Skeletal muscle cell (primary cell): ENCODE results near the gene POU2AF2.
"Not testable (repeated sequence)": the region's sequence is repeated elsewhere in the genome, so short reads cannot be mapped to it uniquely, and the experiment has no call there.

ENCODE experiments used
- DNase-seq: peaks from one replicate; pipeline ENCODE4 v3.0.0-alpha.2; 2010; ENCODE audit warnings: low read depth
- H3K4me3 ChIP-seq: 2 replicates; pipeline ENCODE4 v1.5.1; 2011; ENCODE audit warnings: low read depth, mild to moderate bottlenecking, control low read depth, low read length, moderate library complexity

Gene POU2AF2

DNA sequence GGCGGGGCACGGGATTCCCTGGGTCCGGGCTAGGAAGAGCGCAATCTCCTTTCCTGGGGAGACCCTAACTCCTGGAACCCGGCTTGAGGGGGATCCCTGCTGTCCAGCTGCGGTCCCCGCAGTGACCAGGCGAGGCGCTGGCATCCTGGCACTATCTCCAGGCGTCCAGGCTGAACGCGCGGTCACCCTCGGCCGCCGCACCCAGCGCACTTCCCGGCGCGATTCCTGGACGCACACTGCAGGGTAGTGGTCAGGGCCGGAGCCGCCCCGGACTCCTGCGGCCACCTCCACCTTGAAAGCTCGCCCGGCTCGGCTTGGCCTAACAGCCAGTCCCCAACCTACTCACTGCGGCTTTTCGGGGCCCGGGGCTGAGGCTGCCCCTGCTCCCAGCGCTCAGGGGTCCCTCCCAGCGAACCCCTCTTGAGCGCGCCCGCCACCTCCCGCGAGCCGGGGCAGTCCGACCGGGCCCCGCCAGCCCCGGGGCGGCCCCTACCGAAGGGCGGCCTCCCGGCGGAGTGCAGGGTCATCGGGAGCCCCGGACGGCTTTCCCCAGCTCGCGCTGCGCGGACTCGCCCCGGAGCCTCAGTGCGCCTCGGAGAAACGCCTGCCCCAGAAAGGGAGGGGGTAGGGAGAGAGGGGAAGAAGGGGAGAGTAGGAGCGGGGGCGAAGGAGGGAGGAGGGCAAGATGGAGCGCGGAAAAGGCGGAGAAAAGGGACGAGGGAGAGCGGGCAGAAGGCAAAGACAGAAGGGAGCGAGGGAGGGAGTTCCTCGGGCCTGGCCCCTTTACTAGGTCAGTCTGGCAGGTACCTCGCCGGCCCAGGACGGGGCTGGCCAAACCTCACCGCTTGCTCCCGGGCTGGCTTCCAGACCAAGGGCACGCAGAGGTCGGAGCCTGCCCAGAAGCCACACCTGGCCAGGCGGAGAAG is 53.8 kb downstream of the POU2AF2 start:
- no peak for DNase-seq
- H3K4me3 ChIP-seq = peak overlapping the region; percentile 53

DNA sequence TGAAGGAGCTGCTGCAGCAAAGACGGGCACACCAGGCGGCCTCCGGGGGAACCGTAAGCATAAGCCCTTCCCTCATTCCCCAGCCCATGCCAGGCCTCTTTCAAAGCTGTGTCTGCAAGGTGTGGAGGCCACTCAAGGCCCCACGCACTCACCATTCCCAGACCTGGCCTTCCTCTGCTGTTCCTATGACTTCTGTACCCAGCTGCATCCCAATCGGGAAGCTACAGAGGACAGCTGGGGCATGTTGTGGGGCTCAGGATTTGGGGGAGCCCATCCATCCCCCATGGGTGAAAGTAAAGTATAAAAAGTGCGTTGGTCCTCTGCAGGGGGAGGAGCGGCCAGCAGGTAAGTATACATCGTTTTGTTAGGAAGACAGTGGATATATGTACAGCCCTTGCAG is 55.0 kb downstream of the POU2AF2 start:
- H3K4me3 ChIP-seq = no peak overlapping the region
- no peak for DNase-seq

DNA sequence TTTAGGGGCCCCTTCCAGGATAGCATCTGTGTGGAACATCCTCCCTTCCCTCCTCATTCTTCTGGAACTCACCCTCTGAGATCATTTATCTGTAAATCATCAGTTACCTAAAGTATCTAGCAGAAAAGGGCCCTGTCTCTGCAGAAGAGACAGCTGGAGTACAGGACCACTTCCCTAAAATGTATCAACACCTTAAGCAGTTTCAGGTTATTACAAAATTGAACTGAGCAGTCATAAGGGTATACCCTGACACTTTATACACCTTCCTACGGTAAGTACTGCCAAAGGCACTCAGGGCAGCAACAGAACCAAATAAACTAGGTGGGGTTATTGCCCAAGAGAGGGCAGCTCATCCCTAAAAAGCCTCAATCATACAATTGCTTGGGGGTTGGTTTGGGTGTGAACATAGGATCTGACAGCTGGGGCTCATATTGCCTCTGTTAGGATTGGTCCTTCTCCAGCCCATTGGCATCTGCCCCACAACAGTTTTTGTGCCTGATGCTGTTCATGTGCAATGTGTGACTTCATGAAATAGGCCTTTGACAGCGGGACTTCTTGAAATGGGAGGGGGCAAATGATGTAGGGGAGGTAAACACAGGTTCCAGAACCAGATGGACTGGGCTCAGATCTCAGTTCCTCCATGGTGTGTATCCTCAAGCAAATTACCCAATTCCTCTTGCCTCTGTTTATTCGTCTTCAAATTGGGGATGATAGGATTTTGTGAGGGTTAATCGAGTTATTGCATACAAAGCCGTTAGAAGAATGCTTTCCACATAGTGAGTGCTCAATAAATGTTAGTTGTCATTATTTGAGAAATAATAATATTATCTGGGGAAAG is 55.7 kb downstream of the POU2AF2 start:
- no peak for DNase-seq
- H3K4me3 ChIP-seq = no peak overlapping the region

DNA sequence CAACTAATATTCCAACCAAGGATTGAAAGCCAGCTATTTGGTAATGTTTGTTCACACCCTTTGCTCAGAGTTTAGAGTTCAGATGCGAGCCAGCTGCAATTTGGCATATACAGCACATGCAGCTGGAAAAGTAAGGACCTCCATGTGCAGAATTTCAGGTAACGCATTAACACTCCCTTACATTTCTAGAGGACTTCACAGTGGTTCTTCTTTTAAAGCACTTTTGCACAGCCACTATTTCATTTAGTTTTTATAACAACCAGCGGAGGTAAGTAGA is 56.3 kb downstream of the POU2AF2 start:
- DNase-seq = no peak
- H3K4me3 ChIP-seq = no peak overlapping the region

DNA sequence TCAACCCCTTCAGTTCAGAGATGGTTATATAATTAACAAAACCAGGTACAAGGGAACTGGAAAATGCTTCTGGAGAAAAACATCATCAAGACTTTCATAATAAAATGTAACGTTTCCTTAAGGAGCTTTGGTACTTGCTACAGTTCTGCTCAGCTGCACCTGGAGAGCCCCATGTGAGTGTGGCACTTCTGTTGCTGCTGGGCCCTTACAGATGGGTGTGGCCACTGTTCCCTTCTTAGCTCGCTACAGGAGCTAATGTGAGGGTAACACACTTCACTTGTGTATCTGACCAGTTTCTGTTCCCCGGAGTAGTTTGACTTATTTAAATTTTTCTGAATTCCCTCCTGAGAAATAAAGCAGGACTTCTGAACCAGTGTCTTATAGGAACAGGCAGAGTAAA is 56.8 kb downstream of the POU2AF2 start:
- DNase-seq = no peak
- no peak overlapping the region for H3K4me3 ChIP-seq

DNA sequence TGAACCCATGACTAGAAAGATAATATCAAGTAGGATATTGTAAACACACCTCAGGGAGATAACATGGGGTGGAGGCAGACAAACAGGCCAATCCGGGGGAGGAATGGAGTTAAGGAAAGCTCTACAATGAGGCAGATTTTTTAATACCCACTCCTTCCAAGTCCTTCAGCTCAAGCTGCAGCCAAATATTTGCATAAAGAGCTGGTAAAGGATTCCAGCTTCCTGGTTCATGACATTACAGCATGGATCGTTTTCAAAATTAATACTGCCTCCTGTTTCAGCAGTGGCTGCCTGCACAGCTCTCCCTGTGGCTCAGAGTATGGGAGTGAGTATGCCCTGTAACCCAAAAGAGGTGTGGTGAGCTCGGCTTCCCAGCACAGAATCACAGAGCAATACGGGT is 57.9 kb downstream of the POU2AF2 start:
- H3K4me3 ChIP-seq = no peak overlapping the region
- DNase-seq = no peak

DNA sequence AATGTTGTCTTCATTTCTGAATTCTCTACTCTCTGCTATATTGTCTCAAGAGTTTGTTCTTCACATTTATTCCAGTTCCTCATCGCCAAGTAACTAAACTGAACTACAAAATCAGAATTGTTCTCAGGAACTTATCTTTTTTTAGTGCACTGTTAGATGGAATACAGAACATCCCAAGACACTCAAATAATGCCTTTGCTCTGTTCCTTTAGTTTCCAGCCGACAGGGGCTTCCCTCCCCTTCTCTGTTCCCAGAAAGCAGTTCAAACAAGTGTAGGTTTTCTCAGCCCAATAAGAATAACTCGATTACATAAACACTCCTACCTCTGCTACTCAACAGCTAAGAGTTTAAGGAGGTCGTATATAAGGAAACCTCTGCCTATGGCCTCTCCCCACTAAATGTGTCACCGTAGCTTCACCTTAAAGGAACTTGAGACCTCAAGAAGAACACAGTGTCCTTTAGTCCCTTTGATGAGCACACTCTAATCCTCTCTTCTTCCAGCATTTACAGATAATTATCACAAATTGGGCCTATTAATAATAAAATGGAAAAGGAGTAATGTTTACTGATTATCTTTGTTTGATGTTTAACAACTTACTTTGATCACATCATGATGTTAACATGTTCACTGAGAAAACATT is 59.8 kb downstream of the POU2AF2 start:
- H3K4me3 ChIP-seq = no peak overlapping the region
- no peak for DNase-seq

DNA sequence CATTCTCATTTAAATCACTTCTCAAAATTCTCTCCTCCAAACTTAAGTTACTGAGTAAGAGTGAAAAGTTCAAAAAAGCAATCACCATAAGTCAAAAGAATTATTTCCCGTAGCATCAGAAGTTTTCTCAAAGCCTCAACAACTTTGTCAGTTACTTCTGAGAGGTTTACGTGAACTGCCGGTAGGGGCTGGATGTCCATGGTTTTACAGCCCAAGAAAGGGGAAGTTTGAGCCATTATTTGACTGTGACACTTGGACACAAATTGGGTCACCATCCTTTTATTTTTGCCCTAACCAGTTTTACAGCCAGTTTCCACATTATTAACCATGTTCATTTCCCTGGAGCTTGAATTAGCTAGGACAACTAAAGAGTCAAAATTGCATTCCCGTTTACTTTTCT is 60.4 kb downstream of the POU2AF2 start:
- H3K4me3 ChIP-seq = no peak overlapping the region
- no peak for DNase-seq

DNA sequence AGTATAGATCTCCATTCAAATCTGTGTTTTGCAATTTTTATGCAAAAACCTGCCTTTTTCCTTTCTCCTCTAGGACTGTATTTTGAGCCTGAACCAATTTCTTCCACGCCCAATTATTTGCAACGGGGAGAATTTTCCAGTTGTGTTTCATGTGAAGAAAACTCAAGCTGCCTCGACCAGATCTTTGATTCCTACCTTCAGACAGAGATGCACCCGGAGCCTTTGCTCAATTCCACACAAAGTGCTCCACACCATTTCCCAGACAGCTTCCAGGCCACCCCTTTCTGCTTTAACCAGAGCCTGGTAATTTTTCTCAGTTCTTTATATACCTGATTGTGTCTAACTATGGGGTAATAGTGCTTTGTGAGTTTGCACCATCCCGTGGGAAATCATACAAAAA is 60.8 kb downstream of the POU2AF2 start:
- DNase-seq = no peak
- no peak overlapping the region for H3K4me3 ChIP-seq

DNA sequence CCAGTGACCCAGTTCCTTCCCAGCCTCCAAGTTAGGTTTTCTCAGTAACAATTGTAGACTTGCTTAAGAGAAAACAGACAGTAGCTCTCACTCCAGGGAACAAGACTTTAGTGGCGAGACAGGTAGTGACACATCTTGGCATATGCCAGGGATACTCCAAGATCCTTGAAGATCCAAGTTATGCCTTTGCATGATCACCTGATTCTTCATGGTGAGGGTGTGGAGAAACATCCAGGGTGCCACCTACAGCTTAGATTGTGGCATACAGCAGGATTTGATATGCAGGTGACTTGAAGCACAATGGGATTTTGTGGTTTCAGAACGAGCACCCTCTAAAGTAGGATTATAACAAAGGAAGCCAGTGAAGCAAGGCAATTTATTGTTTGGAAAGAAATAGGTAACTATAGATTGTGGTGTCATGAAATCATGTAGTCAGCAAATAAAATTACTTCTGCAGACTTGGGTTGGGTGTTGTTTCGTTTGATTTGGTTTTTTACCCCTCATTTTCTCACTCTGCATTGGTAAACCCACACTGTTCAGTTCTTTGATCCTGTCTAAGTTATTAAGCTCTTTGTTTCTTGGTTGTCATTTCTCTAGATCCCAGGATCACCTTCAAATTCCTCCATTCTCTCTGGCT is 62.1 kb downstream of the POU2AF2 start:
- H3K4me3 ChIP-seq = no peak overlapping the region
- DNase-seq = no peak

DNA sequence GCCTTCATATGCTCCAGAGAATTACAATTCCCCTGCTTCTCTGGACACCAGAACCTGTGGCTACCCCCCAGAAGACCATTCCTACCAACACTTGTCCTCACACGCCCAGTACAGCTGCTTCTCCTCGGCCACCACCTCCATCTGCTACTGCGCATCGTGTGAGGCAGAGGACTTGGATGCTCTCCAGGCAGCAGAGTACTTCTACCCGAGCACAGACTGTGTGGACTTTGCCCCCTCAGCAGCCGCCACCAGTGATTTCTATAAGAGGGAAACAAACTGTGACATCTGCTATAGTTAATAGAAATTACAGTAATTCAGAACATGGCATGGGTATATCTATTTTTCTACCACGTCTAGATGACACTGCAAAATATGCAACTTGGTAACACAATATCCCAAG is 62.6 kb downstream of the POU2AF2 start:
- H3K4me3 ChIP-seq = no peak overlapping the region
- no peak for DNase-seq

DNA sequence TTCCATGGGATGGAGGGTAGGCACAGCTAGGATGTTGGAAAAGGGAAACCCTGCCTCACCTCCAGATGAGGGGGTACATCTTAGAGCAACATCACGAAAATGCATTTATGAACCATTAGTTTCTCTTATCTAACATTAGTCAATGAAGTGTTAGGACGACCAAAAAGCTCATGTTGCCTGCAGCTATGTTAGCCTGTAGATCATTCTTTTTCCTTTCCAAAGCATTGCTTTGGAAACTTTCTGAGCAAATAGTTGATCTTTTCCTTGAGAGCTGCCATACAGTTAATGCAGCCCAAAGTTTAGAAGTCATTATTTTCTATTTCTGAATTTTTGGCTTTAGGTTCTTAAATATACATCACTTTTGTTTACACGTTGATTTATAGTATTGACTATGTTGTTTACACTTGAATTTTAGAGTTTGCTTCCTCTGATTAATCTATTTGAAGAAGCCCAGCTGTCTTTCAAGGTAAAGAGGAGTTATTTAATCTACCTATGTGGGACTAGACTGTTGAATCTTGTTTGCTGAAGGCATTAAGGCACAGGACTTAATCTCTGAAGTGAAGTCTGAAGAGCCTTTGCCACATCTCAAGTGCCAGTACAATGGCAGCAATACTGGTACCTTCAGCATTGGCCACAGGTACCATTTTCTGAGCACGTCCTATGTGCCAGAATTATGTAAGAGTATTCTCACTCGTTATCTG is 63.8 kb downstream of the POU2AF2 start:
- H3K4me3 ChIP-seq = no peak overlapping the region
- no peak for DNase-seq

DNA sequence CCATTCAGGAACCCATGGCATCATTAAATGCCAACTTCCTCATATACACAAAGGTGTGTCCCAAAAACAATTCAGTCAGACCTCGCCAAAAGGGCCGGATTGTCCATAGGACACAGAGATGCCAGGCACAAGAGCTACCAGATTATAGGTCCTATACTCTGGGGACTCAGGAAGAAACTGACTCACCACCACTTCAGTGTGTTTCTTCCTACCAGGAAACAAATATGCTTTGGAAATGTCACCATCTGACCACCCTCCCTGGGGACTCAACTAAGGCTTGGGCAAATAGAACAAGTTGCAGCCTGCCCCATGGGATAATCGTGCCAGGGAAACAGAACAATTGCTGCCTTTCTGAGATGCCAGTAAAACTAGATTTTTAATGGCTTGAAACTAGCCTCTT is 64.6 kb downstream of the POU2AF2 start:
- no peak overlapping the region for H3K4me3 ChIP-seq
- no peak for DNase-seq

DNA sequence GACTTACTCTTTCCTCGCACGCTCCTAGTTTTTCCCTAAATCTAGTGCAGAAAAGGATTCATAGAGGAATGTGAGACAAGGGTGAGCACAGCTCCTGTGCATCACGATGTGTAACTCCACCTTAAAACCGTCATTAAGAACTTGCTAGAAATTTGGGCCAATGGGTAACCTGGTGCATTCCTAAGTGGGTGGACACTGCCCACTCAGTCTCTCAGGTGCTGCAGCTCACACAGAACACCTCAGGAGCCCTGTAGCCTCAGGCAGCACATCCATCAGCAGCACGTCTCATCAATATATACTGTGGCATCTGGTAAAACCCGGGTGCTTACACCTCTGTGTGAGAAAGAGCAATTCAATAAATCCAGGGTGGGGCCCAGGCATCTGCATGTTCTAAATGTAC is 65.2 kb downstream of the POU2AF2 start:
- no peak overlapping the region for H3K4me3 ChIP-seq
- DNase-seq = no peak

DNA sequence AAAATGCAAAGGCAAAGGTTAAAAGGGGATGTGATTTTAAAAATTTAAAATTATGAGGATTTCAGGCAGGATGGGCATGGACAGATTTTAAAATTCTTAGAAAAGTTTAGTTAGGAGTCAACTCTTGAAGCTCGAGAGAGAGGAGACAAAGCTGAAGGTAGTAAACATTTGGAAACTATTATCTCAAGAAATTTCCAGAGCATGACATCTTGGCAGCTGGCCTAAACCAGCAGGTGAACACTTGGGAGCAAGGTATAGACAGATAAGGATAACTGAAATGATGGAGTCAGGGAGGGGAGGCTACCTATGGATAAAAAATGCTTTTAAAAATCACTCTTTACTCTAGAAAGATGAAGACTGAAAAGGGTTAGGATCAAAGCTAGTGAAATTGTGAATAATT is 66.6 kb downstream of the POU2AF2 start:
- no peak overlapping the region for H3K4me3 ChIP-seq
- DNase-seq = no peak

DNA sequence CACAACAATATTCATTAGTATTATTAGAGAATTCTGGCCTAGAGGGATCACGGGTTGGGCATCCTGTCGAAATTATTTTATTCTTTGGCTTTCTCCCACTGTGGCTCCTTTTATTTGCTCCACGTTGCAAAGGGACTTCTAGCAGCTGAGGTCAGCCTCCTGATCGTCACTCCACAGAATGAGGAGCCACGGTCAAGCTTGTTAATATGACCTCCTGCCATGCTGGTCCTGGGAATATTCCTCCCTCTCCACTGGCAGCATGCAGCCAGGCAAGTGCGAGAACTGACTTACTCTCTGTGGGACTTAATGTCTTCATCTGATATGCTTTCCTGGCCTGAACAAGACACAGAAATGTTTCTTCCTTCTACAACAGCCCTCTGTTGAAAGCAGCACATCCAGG is 73.8 kb downstream of the POU2AF2 start:
- DNase-seq = no peak
- no peak overlapping the region for H3K4me3 ChIP-seq

DNA sequence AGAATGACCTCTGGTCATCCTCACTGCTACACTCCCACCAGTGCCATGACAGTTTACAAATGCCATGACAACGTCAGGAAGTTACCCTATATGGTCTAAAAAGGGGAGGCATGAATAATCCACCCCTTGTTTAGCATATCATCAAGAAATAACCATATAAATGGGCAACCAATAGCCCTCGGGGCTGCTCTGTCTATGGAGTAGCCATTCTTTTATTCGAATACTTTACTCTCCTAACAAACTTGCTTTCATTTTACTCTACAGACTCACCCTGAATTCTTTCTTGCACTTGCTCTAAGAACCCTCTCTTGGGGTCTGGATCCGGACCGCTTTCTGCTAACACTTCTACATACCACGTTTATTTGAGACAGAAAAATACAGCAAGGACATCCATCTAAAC is 74.7 kb downstream of the POU2AF2 start:
- not testable (repeated sequence) for H3K4me3 ChIP-seq, DNase-seq

DNA sequence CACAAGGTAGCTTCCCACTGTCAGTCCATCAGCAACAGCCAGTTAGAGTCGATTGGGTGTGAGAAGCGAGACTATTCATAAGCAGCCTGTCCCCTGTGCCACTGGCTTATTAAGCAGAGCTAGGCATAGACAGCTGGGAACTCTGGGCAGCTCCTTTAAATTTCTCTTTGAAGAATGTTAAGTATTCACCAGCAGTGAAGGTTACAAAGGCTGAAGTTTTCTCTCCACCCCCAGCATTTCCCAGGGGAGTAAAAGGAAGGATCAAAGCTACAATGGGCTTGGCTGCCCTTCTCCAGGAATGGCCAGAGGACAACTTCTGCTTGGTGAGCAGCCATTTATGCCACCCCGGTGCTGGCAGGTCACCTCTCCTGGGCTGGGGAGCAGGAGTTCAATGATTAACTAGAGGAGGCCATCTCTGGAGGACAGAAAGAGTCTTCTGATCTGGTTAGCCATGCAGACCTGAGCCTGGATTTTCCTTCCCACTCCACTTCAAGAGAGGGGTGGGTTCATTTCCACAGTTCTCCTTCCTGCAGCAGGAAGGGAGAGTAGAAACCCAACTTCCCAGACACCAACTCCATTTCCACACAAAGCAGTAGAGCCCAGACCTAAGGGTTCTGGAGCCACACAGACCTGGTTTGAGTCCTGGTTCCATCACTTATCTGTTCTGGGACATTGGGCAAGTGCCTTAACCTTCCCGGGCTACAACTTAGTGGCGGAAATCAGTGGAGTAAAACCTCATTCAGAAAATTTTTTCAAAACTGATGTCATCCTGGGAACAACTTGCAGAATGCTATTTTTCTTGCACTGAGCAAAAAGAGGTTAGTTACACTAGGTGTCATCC is 75.4 kb downstream of the POU2AF2 start:
- H3K4me3 ChIP-seq = no peak overlapping the region
- DNase-seq = no peak

DNA sequence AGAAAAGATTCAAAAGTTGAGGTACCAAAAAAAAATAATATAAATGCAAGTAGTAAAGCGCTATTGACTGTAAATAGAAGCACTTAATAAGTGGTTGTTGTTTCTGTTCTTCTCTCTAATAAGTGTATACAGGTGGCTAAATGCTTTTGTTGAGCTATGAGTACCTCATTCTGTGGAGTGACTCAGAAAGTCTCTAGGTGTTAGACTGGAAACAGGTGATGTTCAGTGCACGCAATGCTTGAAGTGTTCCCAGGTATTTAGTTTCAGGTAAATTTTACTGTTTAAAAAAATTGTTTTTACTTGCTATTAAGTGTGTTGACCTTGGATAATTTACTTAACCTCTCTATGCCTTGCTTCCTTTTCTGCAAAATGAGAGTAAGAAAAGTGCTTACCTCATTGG is 77.0 kb downstream of the POU2AF2 start:
- no peak overlapping the region for H3K4me3 ChIP-seq
- no peak for DNase-seq
